WTC11 (cell line): ENCODE measurements around the gene PRCC. TPM values are rescaled to one million over a fixed set of nuclear protein-coding genes. Genes with fewer than 3 reads are reported as not detected.

ENCODE experiments used
- ATAC-seq: fragments of 200-7000 bp; cut with Tn5 transposase; 2 replicates; pipeline ENCODE4 v1.10.0; 2021; ENCODE audit warnings: mild to moderate bottlenecking, moderate library complexity
- CTCF ChIA-PET: fragments of 300-600 bp; sonication (Branson Sonifier 250); formaldehyde crosslinking; loops from one replicate; lab custom pipeline; 2021; ENCODE audit warnings: antibody characterized with exemption; lab: Charles Lee
- POLR2A ChIA-PET: fragments of 350-600 bp; sonication (Branson Sonifier 250); formaldehyde crosslinking; loops from one replicate; lab custom pipeline; 2021; ENCODE audit warnings: antibody characterized with exemption; lab: Charles Lee
- DNase-seq: peaks from one replicate; pipeline ENCODE4 v3.0.0; 2021; ENCODE audit warnings: low spot score
- H3K27ac Mint-ChIP-seq: 2 replicates; pipeline ENCODE4 v1.8.0; 2021; ENCODE audit warnings: mixed read lengths
- H3K27me3 Mint-ChIP-seq: 2 replicates; pipeline ENCODE4 v1.8.0; 2021; ENCODE audit warnings: low read depth, mild to moderate bottlenecking, moderate library complexity, mixed read lengths
- H3K36me3 Mint-ChIP-seq: 2 replicates; pipeline ENCODE4 v1.8.0; 2021; ENCODE audit warnings: mixed read lengths
- H3K4me1 Mint-ChIP-seq: 2 replicates; pipeline ENCODE4 v1.8.0; 2022; ENCODE audit warnings: mixed read lengths
- H3K4me3 Mint-ChIP-seq: 2 replicates; pipeline ENCODE4 v1.8.0; 2021; ENCODE audit warnings: mild to moderate bottlenecking, moderate library complexity, mixed read lengths
- H3K9me3 Mint-ChIP-seq: 2 replicates; pipeline ENCODE4 v1.8.0; 2021; ENCODE audit warnings: mixed read lengths
- ATF1 ChIP-seq: sonication (generic); formaldehyde crosslinking; IDR thresholded peaks from 2 replicates; pipeline ENCODE4 v1.8.1; 2023; ENCODE audit warnings: mild to moderate bottlenecking, moderate library complexity, missing genetic modification reagents
- ESRRA ChIP-seq: sonication (generic); formaldehyde crosslinking; IDR thresholded peaks from 2 replicates; pipeline ENCODE4 v1.8.1; 2022; ENCODE audit warnings: mild to moderate bottlenecking, missing genetic modification reagents, borderline replicate concordance
- FOXP1 ChIP-seq: sonication (generic); formaldehyde crosslinking; IDR thresholded peaks from 2 replicates; pipeline ENCODE4 v1.8.0; 2022; ENCODE audit warnings: missing genetic modification reagents, mild to moderate bottlenecking, moderate library complexity, borderline replicate concordance
- GABPB1 ChIP-seq: sonication (generic); formaldehyde crosslinking; IDR thresholded peaks from 2 replicates; pipeline ENCODE4 v1.8.1; 2023; ENCODE audit warnings: mild to moderate bottlenecking, missing genetic modification reagents
- IRF2 ChIP-seq: sonication (generic); formaldehyde crosslinking; IDR thresholded peaks from 2 replicates; pipeline ENCODE4 v1.8.0; 2022; ENCODE audit warnings: low read depth, missing genetic modification reagents, borderline replicate concordance
- NR2C2 ChIP-seq: sonication (generic); formaldehyde crosslinking; IDR thresholded peaks from 2 replicates; pipeline ENCODE4 v1.8.0; 2022; ENCODE audit warnings: mild to moderate bottlenecking, missing genetic modification reagents
- NR3C1 ChIP-seq: sonication (generic); formaldehyde crosslinking; conservative IDR thresholded peaks from 2 replicates; pipeline ENCODE4 v1.8.1; 2023; ENCODE audit warnings: low read depth, mild to moderate bottlenecking, missing genetic modification reagents
- OVOL2 ChIP-seq: fragments of 250-450 bp; sonication (Bioruptor Pico); IDR thresholded peaks from 2 replicates; pipeline ENCODE4 v1.9.0; 2021; ENCODE audit warnings: mild to moderate bottlenecking, borderline replicate concordance
- PRRX2 ChIP-seq: fragments of 250-450 bp; sonication (Bioruptor Pico); IDR thresholded peaks from 2 replicates; pipeline ENCODE4 v1.8.0; 2021; ENCODE audit warnings: mild to moderate bottlenecking
- RORB ChIP-seq: fragments of 250-450 bp; sonication (Bioruptor Pico); IDR thresholded peaks from 2 replicates; pipeline ENCODE4 v1.9.0; 2021; ENCODE audit warnings: mild to moderate bottlenecking
- TEAD1 ChIP-seq: sonication (generic); formaldehyde crosslinking; IDR thresholded peaks from 2 replicates; pipeline ENCODE4 v1.8.0; 2022; ENCODE audit warnings: mild to moderate bottlenecking, missing genetic modification reagents
- TEAD4 ChIP-seq: sonication (generic); formaldehyde crosslinking; IDR thresholded peaks from 2 replicates; pipeline ENCODE4 v1.8.0; 2022; ENCODE audit warnings: mild to moderate bottlenecking, missing genetic modification reagents
- ZBTB21 ChIP-seq: sonication (generic); formaldehyde crosslinking; IDR thresholded peaks from 2 replicates; pipeline ENCODE4 v1.8.1; 2023; ENCODE audit warnings: mild to moderate bottlenecking, missing genetic modification reagents, borderline replicate concordance
- ZNF138 ChIP-seq: sonication (generic); formaldehyde crosslinking; conservative IDR thresholded peaks from 2 replicates; pipeline ENCODE4 v1.8.1; 2022; ENCODE audit warnings: mild to moderate bottlenecking, moderate library complexity, missing genetic modification reagents
- total RNA-seq: library from RNA; stranded (reverse); gene quantifications from 3 replicates; pipeline ENCODE4 v1.2.3, GENCODE V29; 2021
- TF ChIP-seq, protein P1 (sequence below): sonication (generic); formaldehyde crosslinking; IDR thresholded peaks from 2 replicates; pipeline ENCODE4 v1.8.1; 2022; ENCODE audit warnings: missing genetic modification reagents, borderline replicate concordance
- TF ChIP-seq, protein P2 (sequence below): sonication (generic); formaldehyde crosslinking; IDR thresholded peaks from 2 replicates; pipeline ENCODE4 v1.8.1; 2023; ENCODE audit warnings: mild to moderate bottlenecking, missing genetic modification reagents, moderate library complexity
- TF ChIP-seq, protein P3 (sequence below): sonication (generic); formaldehyde crosslinking; conservative IDR thresholded peaks from 2 replicates; pipeline ENCODE4 v1.8.1; 2023; ENCODE audit warnings: mild to moderate bottlenecking, low read depth, missing genetic modification reagents, moderate library complexity
- TF ChIP-seq, protein P4 (sequence below): sonication (generic); formaldehyde crosslinking; IDR thresholded peaks from 2 replicates; pipeline ENCODE4 v1.8.1; 2023; ENCODE audit warnings: mild to moderate bottlenecking, missing genetic modification reagents
- TF ChIP-seq, protein P5 (sequence below): sonication (generic); formaldehyde crosslinking; IDR thresholded peaks from 2 replicates; pipeline ENCODE4 v1.8.1; 2022; ENCODE audit warnings: mild to moderate bottlenecking, moderate library complexity, missing genetic modification reagents
- TF ChIP-seq, protein P6 (sequence below): fragments of 250-450 bp; sonication (Bioruptor Pico); IDR thresholded peaks from 2 replicates; pipeline ENCODE4 v1.9.0; 2021; ENCODE audit warnings: moderate library complexity, mild to moderate bottlenecking, inconsistent platforms, borderline replicate concordance
- TF ChIP-seq, protein P7 (sequence below): sonication (generic); formaldehyde crosslinking; IDR thresholded peaks from 2 replicates; pipeline ENCODE4 v1.8.0; 2023; ENCODE audit warnings: missing genetic modification reagents, mild to moderate bottlenecking, borderline replicate concordance

PRCC gene
- total RNA-seq, 1 experiment from 2014 or later: 97.4 TPM

DNA sequence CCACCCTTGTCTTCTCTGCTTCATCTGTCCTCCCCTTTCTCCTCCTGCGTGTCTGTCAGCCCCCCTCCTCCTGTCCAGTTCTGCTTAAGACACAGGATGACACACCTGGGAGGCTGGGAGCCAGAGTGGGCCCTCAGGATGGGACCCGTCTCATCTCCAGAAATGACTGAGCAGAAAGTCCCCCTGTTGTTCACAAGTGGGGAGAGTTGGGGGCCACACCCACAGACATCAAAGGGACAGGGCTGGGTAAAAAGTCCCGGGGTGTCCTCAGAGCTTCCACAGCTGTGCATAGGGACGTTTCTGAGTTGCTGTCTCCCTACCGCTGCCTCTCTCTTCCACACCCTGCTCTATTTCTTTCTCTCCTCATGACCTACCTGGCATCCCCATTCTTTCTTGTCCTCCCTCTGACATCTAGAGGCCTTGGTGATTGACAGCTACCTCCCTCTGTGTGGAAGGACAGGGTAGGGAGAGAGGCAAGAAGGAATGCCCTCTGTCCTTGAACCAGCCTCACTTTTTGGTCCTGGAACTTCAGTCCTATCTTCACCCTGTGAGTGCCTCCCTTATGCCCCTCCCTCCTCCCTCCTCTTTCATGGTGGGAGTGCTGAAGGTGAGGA, 68.8 kb downstream of the PRCC start:
- H3K9me3 Mint-ChIP-seq: no peaks in the 10 kb centered on the region
- ATAC-seq: no peak
- no peak overlapping the region for H3K4me3 Mint-ChIP-seq
- POLR2A ChIA-PET: no interaction called here
- no peaks in the 10 kb centered on the region for H3K36me3 Mint-ChIP-seq
- TF ChIP-seq RORB (CRISPR knock-in tag): no peak
- no peak for TF ChIP-seq IRF2 (CRISPR knock-in tag)
- TF ChIP-seq, protein P1, sequence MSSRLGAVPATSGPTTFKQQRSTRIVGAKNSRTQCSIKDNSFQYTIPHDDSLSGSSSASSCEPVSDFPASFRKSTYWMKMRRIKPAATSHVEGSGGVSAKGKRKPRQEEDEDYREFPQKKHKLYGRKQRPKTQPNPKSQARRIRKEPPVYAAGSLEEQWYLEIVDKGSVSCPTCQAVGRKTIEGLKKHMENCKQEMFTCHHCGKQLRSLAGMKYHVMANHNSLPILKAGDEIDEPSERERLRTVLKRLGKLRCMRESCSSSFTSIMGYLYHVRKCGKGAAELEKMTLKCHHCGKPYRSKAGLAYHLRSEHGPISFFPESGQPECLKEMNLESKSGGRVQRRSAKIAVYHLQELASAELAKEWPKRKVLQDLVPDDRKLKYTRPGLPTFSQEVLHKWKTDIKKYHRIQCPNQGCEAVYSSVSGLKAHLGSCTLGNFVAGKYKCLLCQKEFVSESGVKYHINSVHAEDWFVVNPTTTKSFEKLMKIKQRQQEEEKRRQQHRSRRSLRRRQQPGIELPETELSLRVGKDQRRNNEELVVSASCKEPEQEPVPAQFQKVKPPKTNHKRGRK: no peak
- TF ChIP-seq, protein P2, sequence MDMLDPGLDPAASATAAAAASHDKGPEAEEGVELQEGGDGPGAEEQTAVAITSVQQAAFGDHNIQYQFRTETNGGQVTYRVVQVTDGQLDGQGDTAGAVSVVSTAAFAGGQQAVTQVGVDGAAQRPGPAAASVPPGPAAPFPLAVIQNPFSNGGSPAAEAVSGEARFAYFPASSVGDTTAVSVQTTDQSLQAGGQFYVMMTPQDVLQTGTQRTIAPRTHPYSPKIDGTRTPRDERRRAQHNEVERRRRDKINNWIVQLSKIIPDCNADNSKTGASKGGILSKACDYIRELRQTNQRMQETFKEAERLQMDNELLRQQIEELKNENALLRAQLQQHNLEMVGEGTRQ (CRISPR knock-in tag): no peak
- no peak for TF ChIP-seq PRRX2 (CRISPR knock-in tag)
- TF ChIP-seq NR2C2 (CRISPR knock-in tag): no peak
- TF ChIP-seq, protein P3, sequence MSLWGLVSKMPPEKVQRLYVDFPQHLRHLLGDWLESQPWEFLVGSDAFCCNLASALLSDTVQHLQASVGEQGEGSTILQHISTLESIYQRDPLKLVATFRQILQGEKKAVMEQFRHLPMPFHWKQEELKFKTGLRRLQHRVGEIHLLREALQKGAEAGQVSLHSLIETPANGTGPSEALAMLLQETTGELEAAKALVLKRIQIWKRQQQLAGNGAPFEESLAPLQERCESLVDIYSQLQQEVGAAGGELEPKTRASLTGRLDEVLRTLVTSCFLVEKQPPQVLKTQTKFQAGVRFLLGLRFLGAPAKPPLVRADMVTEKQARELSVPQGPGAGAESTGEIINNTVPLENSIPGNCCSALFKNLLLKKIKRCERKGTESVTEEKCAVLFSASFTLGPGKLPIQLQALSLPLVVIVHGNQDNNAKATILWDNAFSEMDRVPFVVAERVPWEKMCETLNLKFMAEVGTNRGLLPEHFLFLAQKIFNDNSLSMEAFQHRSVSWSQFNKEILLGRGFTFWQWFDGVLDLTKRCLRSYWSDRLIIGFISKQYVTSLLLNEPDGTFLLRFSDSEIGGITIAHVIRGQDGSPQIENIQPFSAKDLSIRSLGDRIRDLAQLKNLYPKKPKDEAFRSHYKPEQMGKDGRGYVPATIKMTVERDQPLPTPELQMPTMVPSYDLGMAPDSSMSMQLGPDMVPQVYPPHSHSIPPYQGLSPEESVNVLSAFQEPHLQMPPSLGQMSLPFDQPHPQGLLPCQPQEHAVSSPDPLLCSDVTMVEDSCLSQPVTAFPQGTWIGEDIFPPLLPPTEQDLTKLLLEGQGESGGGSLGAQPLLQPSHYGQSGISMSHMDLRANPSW (CRISPR knock-in tag): no peak
- no peak for TF ChIP-seq TEAD4 (CRISPR knock-in tag)
- no peak for TF ChIP-seq NR3C1 (CRISPR knock-in tag)
- TF ChIP-seq OVOL2 (CRISPR knock-in tag): no peak
- no peak for TF ChIP-seq ESRRA (CRISPR knock-in tag)
- TF ChIP-seq ATF1 (CRISPR knock-in tag): no peak
- TF ChIP-seq, protein P4, sequence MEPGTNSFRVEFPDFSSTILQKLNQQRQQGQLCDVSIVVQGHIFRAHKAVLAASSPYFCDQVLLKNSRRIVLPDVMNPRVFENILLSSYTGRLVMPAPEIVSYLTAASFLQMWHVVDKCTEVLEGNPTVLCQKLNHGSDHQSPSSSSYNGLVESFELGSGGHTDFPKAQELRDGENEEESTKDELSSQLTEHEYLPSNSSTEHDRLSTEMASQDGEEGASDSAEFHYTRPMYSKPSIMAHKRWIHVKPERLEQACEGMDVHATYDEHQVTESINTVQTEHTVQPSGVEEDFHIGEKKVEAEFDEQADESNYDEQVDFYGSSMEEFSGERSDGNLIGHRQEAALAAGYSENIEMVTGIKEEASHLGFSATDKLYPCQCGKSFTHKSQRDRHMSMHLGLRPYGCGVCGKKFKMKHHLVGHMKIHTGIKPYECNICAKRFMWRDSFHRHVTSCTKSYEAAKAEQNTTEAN: no peak
- TF ChIP-seq, protein P5, sequence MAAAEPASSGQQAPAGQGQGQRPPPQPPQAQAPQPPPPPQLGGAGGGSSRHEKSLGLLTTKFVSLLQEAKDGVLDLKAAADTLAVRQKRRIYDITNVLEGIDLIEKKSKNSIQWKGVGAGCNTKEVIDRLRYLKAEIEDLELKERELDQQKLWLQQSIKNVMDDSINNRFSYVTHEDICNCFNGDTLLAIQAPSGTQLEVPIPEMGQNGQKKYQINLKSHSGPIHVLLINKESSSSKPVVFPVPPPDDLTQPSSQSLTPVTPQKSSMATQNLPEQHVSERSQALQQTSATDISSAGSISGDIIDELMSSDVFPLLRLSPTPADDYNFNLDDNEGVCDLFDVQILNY (CRISPR knock-in tag): no peak
- TF ChIP-seq GABPB1 (CRISPR knock-in tag): no peak
- no peak for TF ChIP-seq FOXP1 (CRISPR knock-in tag)
- peaks cover 59% of the 10 kb centered on the region for H3K27me3 Mint-ChIP-seq
- H3K4me1 Mint-ChIP-seq: peaks cover 4% of the 10 kb centered on the region
- no peak overlapping the region for H3K27ac Mint-ChIP-seq
- CTCF ChIA-PET: interaction anchor here (1.0 to 6.6 kb wide), 8 partner anchors 12 to 130 kb away, joined by 3 to 177 read pairs (median 28); partner anchors contain the start of genes INSRR and NTRK1
- DNase-seq: no peak

DNA sequence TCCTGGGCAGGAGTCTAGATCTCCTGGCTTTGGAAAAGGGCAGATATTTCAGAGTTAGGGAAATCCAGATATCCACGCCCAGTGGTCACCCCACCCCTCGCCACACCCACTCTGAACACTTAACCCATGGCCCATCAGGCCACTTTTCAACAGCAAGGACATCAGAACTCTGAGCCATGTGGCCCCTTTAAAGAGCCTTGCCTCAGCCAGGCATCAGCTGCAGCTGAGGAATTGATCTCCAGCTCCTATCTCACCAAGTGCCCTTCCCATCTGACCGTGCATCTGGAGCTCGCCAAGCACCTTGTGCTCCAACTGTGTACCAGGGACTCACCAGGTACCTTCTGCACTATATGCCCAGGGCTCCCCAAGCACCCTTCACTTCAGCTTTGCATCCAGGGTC, 69.6 kb downstream of the PRCC start:
- Mint-ChIP-seq H3K27me3 (peaks cover 55% of the 10 kb centered on the region), H3K36me3 (no peaks in the 10 kb centered on the region), H3K4me3 (no peak overlapping the region), H3K9me3 (no peaks in the 10 kb centered on the region), H3K4me1 (peaks cover 4% of the 10 kb centered on the region), H3K27ac (no peak overlapping the region)
- POLR2A ChIA-PET: no interaction called here
- ATAC-seq (no peak), DNase-seq (no peak)
- CTCF ChIA-PET: interaction anchor here (1.0 to 6.6 kb wide), 14 partner anchors 9 to 148 kb away, joined by 3 to 177 read pairs (median 18); partner anchors contain the start of genes INSRR and NTRK1
- TF ChIP-seq, protein P6, sequence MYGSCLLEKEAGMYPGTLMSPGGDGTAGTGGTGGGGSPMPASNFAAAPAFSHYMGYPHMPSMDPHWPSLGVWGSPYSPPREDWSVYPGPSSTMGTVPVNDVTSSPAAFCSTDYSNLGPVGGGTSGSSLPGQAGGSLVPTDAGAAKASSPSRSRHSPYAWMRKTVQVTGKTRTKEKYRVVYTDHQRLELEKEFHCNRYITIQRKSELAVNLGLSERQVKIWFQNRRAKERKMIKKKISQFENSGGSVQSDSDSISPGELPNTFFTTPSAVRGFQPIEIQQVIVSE: no peak
- TF ChIP-seq ZBTB21 (CRISPR knock-in tag) (no peak), ATF1 (CRISPR knock-in tag) (no peak), ZNF138 (no peak), TEAD1 (CRISPR knock-in tag) (no peak)
- TF ChIP-seq, protein P7, sequence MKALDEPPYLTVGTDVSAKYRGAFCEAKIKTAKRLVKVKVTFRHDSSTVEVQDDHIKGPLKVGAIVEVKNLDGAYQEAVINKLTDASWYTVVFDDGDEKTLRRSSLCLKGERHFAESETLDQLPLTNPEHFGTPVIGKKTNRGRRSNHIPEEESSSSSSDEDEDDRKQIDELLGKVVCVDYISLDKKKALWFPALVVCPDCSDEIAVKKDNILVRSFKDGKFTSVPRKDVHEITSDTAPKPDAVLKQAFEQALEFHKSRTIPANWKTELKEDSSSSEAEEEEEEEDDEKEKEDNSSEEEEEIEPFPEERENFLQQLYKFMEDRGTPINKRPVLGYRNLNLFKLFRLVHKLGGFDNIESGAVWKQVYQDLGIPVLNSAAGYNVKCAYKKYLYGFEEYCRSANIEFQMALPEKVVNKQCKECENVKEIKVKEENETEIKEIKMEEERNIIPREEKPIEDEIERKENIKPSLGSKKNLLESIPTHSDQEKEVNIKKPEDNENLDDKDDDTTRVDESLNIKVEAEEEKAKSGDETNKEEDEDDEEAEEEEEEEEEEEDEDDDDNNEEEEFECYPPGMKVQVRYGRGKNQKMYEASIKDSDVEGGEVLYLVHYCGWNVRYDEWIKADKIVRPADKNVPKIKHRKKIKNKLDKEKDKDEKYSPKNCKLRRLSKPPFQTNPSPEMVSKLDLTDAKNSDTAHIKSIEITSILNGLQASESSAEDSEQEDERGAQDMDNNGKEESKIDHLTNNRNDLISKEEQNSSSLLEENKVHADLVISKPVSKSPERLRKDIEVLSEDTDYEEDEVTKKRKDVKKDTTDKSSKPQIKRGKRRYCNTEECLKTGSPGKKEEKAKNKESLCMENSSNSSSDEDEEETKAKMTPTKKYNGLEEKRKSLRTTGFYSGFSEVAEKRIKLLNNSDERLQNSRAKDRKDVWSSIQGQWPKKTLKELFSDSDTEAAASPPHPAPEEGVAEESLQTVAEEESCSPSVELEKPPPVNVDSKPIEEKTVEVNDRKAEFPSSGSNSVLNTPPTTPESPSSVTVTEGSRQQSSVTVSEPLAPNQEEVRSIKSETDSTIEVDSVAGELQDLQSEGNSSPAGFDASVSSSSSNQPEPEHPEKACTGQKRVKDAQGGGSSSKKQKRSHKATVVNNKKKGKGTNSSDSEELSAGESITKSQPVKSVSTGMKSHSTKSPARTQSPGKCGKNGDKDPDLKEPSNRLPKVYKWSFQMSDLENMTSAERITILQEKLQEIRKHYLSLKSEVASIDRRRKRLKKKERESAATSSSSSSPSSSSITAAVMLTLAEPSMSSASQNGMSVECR (CRISPR knock-in tag): no peak
- TF ChIP-seq, protein P5 (CRISPR knock-in tag): no peak
